Astrocyte (in vitro differentiated cells and primary cell): ENCODE results near the gene LGALS16. TPM values are rescaled to one million over a fixed set of nuclear protein-coding genes. Genes with fewer than 3 reads are reported as not detected.

Experiments used
- DNase-seq: peaks from one replicate; pipeline ENCODE4 v3.0.0-alpha.2; 2010; ENCODE audit warnings: low read depth
- FAIRE-seq: peaks from 2 replicates; lab custom pipeline; 2011; peaks lifted over from hg19 to GRCh38; lab: Jason Lieb, UNC
- H2AFZ ChIP-seq: 2 replicates; pipeline ENCODE4 v1.6.0; 2012; ENCODE audit warnings: low read depth, low read length, inconsistent platforms
- H3K27ac ChIP-seq: 2 replicates; pipeline ENCODE4 v1.5.1; 2011; ENCODE audit warnings: low read depth, low read length, inconsistent platforms
- H3K27me3 ChIP-seq: 2 replicates; pipeline ENCODE4 v1.6.0; 2011; ENCODE audit warnings: low read length, inconsistent platforms; ENCODE audit not compliant: insufficient read depth
- H3K36me3 ChIP-seq: 2 replicates; pipeline ENCODE4 v1.5.1; 2011; ENCODE audit warnings: low read length, inconsistent platforms; ENCODE audit not compliant: insufficient read depth
- H3K4me1 ChIP-seq: 2 replicates; pipeline ENCODE4 v1.5.1; 2011; ENCODE audit warnings: low read length, inconsistent platforms; ENCODE audit not compliant: insufficient read depth
- H3K4me2 ChIP-seq: 2 replicates; pipeline ENCODE4 v1.6.0; 2012; ENCODE audit warnings: low read length, inconsistent platforms
- H3K4me3 ChIP-seq: 2 replicates; pipeline ENCODE4 v1.5.1; 2011; ENCODE audit warnings: low read depth, mild to moderate bottlenecking, low read length, inconsistent platforms; ENCODE audit not compliant: insufficient read depth
- H3K79me2 ChIP-seq: 2 replicates; pipeline ENCODE4 v1.6.0; 2012; ENCODE audit warnings: mild to moderate bottlenecking, low read length, inconsistent platforms; ENCODE audit not compliant: insufficient read depth
- H3K9ac ChIP-seq: 2 replicates; pipeline ENCODE4 v1.6.0; 2012; ENCODE audit warnings: mild to moderate bottlenecking, low read length, inconsistent platforms
- H3K9me3 ChIP-seq: 2 replicates; pipeline ENCODE4 v1.5.1; 2012; ENCODE audit warnings: low read depth, mild to moderate bottlenecking, low read length, inconsistent platforms; ENCODE audit not compliant: insufficient read depth
- H4K20me1 ChIP-seq: 2 replicates; pipeline ENCODE4 v1.6.0; 2012; ENCODE audit warnings: low read length, inconsistent platforms; ENCODE audit not compliant: insufficient read depth
- H3K27ac Mint-ChIP-seq: one replicate; pipeline ENCODE4 v1.8.0; 2021; ENCODE audit warnings: mild to moderate bottlenecking, mixed read lengths; ENCODE audit not compliant: unreplicated experiment
- H3K27me3 Mint-ChIP-seq: one replicate; pipeline ENCODE4 v1.8.0; 2021; ENCODE audit warnings: low read depth, mixed read lengths; ENCODE audit not compliant: unreplicated experiment
- H3K36me3 Mint-ChIP-seq: one replicate; pipeline ENCODE4 v1.8.0; 2021; ENCODE audit warnings: low read depth, mixed read lengths; ENCODE audit not compliant: unreplicated experiment
- H3K4me1 Mint-ChIP-seq: one replicate; pipeline ENCODE4 v1.8.0; 2021; ENCODE audit warnings: low read depth, mixed read lengths; ENCODE audit not compliant: unreplicated experiment
- H3K4me3 Mint-ChIP-seq: one replicate; pipeline ENCODE4 v1.8.0; 2021; ENCODE audit warnings: mild to moderate bottlenecking, moderate library complexity, mixed read lengths; ENCODE audit not compliant: unreplicated experiment
- H3K9me3 Mint-ChIP-seq: one replicate; pipeline ENCODE4 v1.8.0; 2021; ENCODE audit warnings: mild to moderate bottlenecking, mixed read lengths; ENCODE audit not compliant: unreplicated experiment
- EZH2 ChIP-seq: IDR thresholded peaks from 2 replicates; pipeline ENCODE4 v1.6.1; 2012; ENCODE audit warnings: mild to moderate bottlenecking, low read length, inconsistent platforms; ENCODE audit not compliant: insufficient read depth
- total RNA-seq: library from RNA; stranded (reverse); gene quantifications from 2 replicates; pipeline ENCODE4 v1.2.1, GENCODE V29; 2021
- TF ChIP-seq, protein P1 (sequence below): IDR thresholded peaks from 2 replicates; pipeline ENCODE4 v1.5.1; 2011; ENCODE audit warnings: low read depth, mild to moderate bottlenecking, inconsistent platforms, low read length, moderate library complexity; ENCODE audit not compliant: insufficient read depth

Gene LGALS16
- total RNA-seq, 1 donor from 2014 or later: not detected

DNA sequence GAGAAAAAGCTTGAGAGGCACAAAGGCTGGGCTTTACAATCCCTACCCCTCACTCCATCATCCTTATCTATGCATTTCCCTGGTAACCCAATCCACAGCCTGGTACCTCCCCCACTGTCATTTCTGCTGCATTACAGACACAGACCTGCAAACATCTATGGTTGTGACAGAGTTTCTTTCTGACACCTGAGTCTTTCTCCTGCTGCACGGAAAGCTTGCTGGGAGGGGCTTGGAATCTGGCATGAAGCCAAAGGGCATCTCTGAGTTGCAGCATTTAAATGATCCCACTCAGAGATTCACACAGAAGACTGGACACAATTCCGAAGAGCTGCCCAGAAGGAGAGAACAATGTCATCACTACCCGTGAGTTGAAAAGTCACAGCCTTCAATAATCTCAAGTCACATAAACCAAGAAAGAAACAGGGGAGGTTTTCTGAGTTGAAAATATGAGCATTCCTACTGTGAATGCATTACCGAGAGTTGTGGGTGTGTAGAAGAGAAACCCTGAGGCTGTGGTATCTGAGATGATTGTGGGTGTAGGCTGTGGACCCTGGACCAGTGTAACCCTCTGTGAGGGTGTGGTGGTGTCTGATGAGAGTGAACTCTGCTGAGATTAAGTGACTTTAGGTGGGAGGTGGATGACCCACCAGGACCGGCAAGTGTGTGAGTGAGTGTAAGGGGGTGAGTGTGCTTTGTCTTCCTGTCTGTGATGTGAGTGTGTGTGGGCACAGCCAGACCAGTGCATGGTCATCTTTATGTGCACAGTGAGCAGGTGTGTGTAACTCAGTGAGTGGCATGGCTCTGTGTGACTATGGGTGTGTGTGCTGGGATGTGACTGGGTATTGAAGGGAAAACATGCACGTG lies 48.7 kb downstream of the LGALS16 start, which contains the start of gene LGALS14:
Gene LGALS14 (plus strand): TSS at position 301 of the 864 bp plus-strand sequence. CDS start 48 bp downstream, at position 349.
- no peaks in the 10 kb centered on the region for H3K27me3 ChIP-seq
- H3K4me2 ChIP-seq: no peak within 1 kb of the TSS
- no peaks in the 10 kb centered on the region for H3K9me3 ChIP-seq
- H3K79me2 ChIP-seq: no peaks in the 10 kb centered on the region
- H3K27ac ChIP-seq: no peak within 1 kb of the TSS
- H3K4me1 Mint-ChIP-seq: no peaks in the 10 kb centered on the region
- no peak for FAIRE-seq
- no peaks in the 10 kb centered on the region for H3K9me3 Mint-ChIP-seq
- no peak for TF ChIP-seq EZH2
- TF ChIP-seq, protein P1, sequence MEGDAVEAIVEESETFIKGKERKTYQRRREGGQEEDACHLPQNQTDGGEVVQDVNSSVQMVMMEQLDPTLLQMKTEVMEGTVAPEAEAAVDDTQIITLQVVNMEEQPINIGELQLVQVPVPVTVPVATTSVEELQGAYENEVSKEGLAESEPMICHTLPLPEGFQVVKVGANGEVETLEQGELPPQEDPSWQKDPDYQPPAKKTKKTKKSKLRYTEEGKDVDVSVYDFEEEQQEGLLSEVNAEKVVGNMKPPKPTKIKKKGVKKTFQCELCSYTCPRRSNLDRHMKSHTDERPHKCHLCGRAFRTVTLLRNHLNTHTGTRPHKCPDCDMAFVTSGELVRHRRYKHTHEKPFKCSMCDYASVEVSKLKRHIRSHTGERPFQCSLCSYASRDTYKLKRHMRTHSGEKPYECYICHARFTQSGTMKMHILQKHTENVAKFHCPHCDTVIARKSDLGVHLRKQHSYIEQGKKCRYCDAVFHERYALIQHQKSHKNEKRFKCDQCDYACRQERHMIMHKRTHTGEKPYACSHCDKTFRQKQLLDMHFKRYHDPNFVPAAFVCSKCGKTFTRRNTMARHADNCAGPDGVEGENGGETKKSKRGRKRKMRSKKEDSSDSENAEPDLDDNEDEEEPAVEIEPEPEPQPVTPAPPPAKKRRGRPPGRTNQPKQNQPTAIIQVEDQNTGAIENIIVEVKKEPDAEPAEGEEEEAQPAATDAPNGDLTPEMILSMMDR: no peak
- peaks cover 7% of the 10 kb centered on the region for H3K27me3 Mint-ChIP-seq
- H3K27ac Mint-ChIP-seq: no peak within 1 kb of the TSS
- H3K9ac ChIP-seq: no peak within 1 kb of the TSS
- no peak within 1 kb of the TSS for H2AFZ ChIP-seq
- no peaks in the 10 kb centered on the region for H3K4me1 ChIP-seq
- no peak within 1 kb of the TSS for H3K4me3 Mint-ChIP-seq
- no peak within 1 kb of the TSS for H3K4me3 ChIP-seq
- H3K36me3 ChIP-seq: no peaks in the 10 kb centered on the region
- DNase-seq: no peak
- no peaks in the 10 kb centered on the region for H4K20me1 ChIP-seq
- no peaks in the 10 kb centered on the region for H3K36me3 Mint-ChIP-seq

DNA sequence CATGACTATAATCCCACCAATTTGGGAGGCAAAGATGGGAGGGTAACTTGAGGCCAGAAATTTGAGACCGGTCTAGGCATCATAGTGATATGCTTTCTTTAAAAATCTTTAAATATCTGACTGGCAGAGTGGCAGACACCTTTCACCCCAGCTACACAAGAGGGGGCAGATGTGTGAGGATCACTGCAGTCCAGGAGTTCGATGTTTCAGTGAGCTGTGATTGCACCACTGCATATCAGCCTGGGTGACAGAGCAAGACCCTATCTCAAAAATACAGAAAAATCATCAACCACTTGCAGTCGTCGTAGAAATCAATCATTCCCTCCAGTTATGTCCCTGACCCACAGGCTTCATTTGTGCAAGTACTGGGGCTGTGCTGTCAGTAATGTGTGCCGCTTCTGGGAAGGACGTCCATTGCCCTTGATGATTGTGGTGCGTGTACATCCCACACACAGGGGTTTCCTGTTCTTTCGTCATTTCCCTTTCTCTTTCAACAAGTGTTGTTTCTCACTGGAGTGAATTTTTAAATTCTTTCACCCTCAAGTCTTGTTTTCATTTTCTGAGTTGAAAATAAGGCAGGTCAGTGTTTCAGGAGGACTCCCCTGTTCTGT lies 50.0 kb downstream of the LGALS16 start:
- H3K4me1 Mint-ChIP-seq: no peaks in the 10 kb centered on the region
- no peaks in the 10 kb centered on the region for H3K9me3 Mint-ChIP-seq
- FAIRE-seq (no peak), DNase-seq (no peak)
- no peak overlapping the region for H3K4me3 Mint-ChIP-seq
- Histone ChIP-seq H3K27me3 (no peaks in the 10 kb centered on the region), H3K4me2 (no peak overlapping the region), H3K9me3 (no peaks in the 10 kb centered on the region), H3K27ac (no peak overlapping the region), H3K4me1 (no peaks in the 10 kb centered on the region), H3K79me2 (no peaks in the 10 kb centered on the region), H2AFZ (no peak overlapping the region), H4K20me1 (no peaks in the 10 kb centered on the region), H3K36me3 (no peaks in the 10 kb centered on the region), H3K9ac (no peak overlapping the region), H3K4me3 (no peak overlapping the region)
- H3K27ac Mint-ChIP-seq: no peak overlapping the region
- H3K36me3 Mint-ChIP-seq: no peaks in the 10 kb centered on the region
- H3K27me3 Mint-ChIP-seq: peaks cover 6% of the 10 kb centered on the region
- TF ChIP-seq, protein P1: no peak
- no peak for TF ChIP-seq EZH2
